Endodermal cell (in vitro differentiated cells): ENCODE measurements around the gene TGM6. TPM values are rescaled to one million over a fixed set of nuclear protein-coding genes. Genes with fewer than 3 reads are reported as not detected.

Experiments
- DNase-seq: peaks from one replicate; pipeline ENCODE4 v3.0.0-alpha.2; 2017
- H3K27ac ChIP-seq: 2 replicates; pipeline ENCODE4 v1.5.1; 2013; ENCODE audit warnings: mild to moderate bottlenecking, low read depth, low read length, moderate library complexity
- H3K27me3 ChIP-seq: 2 replicates; pipeline ENCODE4 v1.6.1; 2013; ENCODE audit warnings: mild to moderate bottlenecking, low read length, moderate library complexity; ENCODE audit not compliant: insufficient read depth, control insufficient read depth, poor library complexity, severe bottlenecking
- H3K36me3 ChIP-seq: 2 replicates; pipeline ENCODE4 v1.7.0; 2013; ENCODE audit warnings: mild to moderate bottlenecking, low read length, moderate library complexity; ENCODE audit not compliant: control insufficient read depth, insufficient read depth
- H3K4me1 ChIP-seq: one replicate; pipeline ENCODE4 v1.7.0; 2013; ENCODE audit warnings: low read length; ENCODE audit not compliant: control insufficient read depth, insufficient read depth
- H3K4me3 ChIP-seq: 2 replicates; pipeline ENCODE4 v1.5.1; 2013; ENCODE audit warnings: mild to moderate bottlenecking, low read length, moderate library complexity
- H3K9ac ChIP-seq: 2 replicates; pipeline ENCODE4 v1.6.1; 2013; ENCODE audit warnings: mild to moderate bottlenecking, low read length, moderate library complexity; ENCODE audit not compliant: poor library complexity, severe bottlenecking; ENCODE audit errors: extremely low read depth
- H3K9me3 ChIP-seq: 2 replicates; pipeline ENCODE4 v1.6.1; 2013; ENCODE audit warnings: mild to moderate bottlenecking, low read length, moderate library complexity; ENCODE audit not compliant: control insufficient read depth
- H3K27ac Mint-ChIP-seq: 2 replicates; pipeline ENCODE4 v1.8.0; 2020; ENCODE audit warnings: mixed read lengths
- H3K27me3 Mint-ChIP-seq: 2 replicates; pipeline ENCODE4 v1.8.0; 2021; ENCODE audit warnings: mild to moderate bottlenecking, mixed read lengths; ENCODE audit not compliant: insufficient read depth
- H3K36me3 Mint-ChIP-seq: 2 replicates; pipeline ENCODE4 v1.8.0; 2020; ENCODE audit warnings: low read depth, mixed read lengths
- H3K4me1 Mint-ChIP-seq: 2 replicates; pipeline ENCODE4 v1.8.0; 2020; ENCODE audit warnings: mixed read lengths
- H3K4me3 Mint-ChIP-seq: 2 replicates; pipeline ENCODE4 v1.8.0; 2020; ENCODE audit warnings: mild to moderate bottlenecking, moderate library complexity, mixed read lengths
- H3K9me3 Mint-ChIP-seq: 2 replicates; pipeline ENCODE4 v1.8.0; 2020; ENCODE audit warnings: mild to moderate bottlenecking, mixed read lengths
- CTCF ChIP-seq: fragments of 200-600 bp; sonication (generic); conservative IDR thresholded peaks from 2 replicates; pipeline ENCODE4 v1.5.0; 2021; ENCODE audit warnings: antibody characterized with exemption, mild to moderate bottlenecking
- WGBS, 2 experiments: methylation state at CpG; one replicate each; pipeline versions ENCODE4 v1.1.5 to v1.1.7; 2013; ENCODE audit warnings: missing lambda C conversion rate in 2 of 2, mixed read lengths in 1 of 2; ENCODE audit not compliant: insufficient coverage in 1 of 2, insufficient read length in 1 of 2; 5-methylcytosine and 5-hydroxymethylcytosine counted together
- total RNA-seq, 2 donors: library from RNA; stranded (reverse); fragmentation: NEBNext Ultra II Directional in 1 of 2; extraction: Animal tissue kit (Norgen Biotek cat#: 25700) in 1 of 2; gene quantifications; 2 replicates in 1 of 2; 3 replicates in 1 of 2; pipeline ENCODE4 v1.2.1, GENCODE V29; 2021

The TGM6 gene
- total RNA-seq, 2 donors from 2014 or later, result not detected

- Histone ChIP-seq H3K4me3 (no peak overlapping the region), H3K9ac (no peak overlapping the region), H3K9me3 (no peaks in the 10 kb centered on the region), H3K27me3 (no peaks in the 10 kb centered on the region), H3K36me3 (no peaks in the 10 kb centered on the region), H3K4me1 (no peaks in the 10 kb centered on the region), H3K27ac (no peak overlapping the region)
- Mint-ChIP-seq H3K4me3 (no peak overlapping the region), H3K27ac (no peak overlapping the region), H3K9me3 (no peaks in the 10 kb centered on the region), H3K4me1 (no peaks in the 10 kb centered on the region), H3K27me3 (no peaks in the 10 kb centered on the region), H3K36me3 (no peaks in the 10 kb centered on the region)
- TF ChIP-seq CTCF, result no peak
- no peak for DNase-seq
Observed at GRCh38 chr20:2373098-2373497, 7.6 kb upstream of the TGM6 start.

GRCh38 chr20:2374346-2375125 is 6.2 kb upstream of the TGM6 start:
- H3K9me3 Mint-ChIP-seq, result no peaks in the 10 kb centered on the region
- H3K9ac ChIP-seq, result no peak overlapping the region
- no peak overlapping the region for H3K27ac ChIP-seq
- no peaks in the 10 kb centered on the region for H3K36me3 ChIP-seq
- no peak for TF ChIP-seq CTCF
- WGBS, 2 experiments, result 89 to 92% methylated on average over 5 to 9 of the region's 9 CpGs
- no peaks in the 10 kb centered on the region for H3K9me3 ChIP-seq
- no peak for DNase-seq
- H3K27ac Mint-ChIP-seq, result no peak overlapping the region
- H3K27me3 ChIP-seq, result no peaks in the 10 kb centered on the region
- H3K4me3 ChIP-seq, result no peak overlapping the region
- H3K27me3 Mint-ChIP-seq, result no peaks in the 10 kb centered on the region
- H3K36me3 Mint-ChIP-seq, result no peaks in the 10 kb centered on the region
- no peaks in the 10 kb centered on the region for H3K4me1 ChIP-seq
- no peak overlapping the region for H3K4me3 Mint-ChIP-seq
- H3K4me1 Mint-ChIP-seq, result no peaks in the 10 kb centered on the region

DNA sequence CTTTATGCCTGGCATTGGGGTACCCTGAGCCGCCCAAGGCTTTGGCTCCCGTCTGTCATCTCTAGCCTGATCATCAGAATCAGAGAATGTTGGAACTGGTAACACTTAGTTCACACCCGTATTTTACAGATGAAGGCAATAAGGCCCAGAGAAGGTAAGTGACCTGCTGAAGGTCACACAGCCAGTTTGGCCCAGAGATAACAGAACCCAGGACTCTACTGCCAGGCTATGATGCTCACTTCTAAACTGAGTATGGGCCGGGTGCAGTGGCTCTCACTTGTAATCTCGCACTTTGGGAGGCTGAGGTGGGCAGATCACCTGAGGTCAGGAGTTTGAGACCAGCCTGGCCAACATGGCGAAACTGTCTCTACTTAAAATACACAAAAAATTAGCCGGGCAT is 1.8 kb upstream of the TGM6 start:
- H3K27ac Mint-ChIP-seq, result no peak overlapping the region
- H3K4me3 ChIP-seq, result no peak overlapping the region
- H3K9ac ChIP-seq, result no peak overlapping the region
- H3K36me3 ChIP-seq, result no peaks in the 10 kb centered on the region
- peaks cover 2% of the 10 kb centered on the region for H3K27me3 Mint-ChIP-seq
- H3K36me3 Mint-ChIP-seq, result no peaks in the 10 kb centered on the region
- no peaks in the 10 kb centered on the region for H3K4me1 Mint-ChIP-seq
- no peaks in the 10 kb centered on the region for H3K9me3 ChIP-seq
- TF ChIP-seq CTCF, result no peak
- H3K9me3 Mint-ChIP-seq, result no peaks in the 10 kb centered on the region
- H3K27me3 ChIP-seq, result no peaks in the 10 kb centered on the region
- DNase-seq, result no peak
- 93% methylated on average over 3 to 7 of the region's 7 CpGs for WGBS, 2 experiments
- no peak overlapping the region for H3K27ac ChIP-seq
- H3K4me1 ChIP-seq, result no peaks in the 10 kb centered on the region
- H3K4me3 Mint-ChIP-seq, result no peak overlapping the region
